Measurements from ENCODE around the gene SLC25A43. TPM values are rescaled to one million over a fixed set of nuclear protein-coding genes. Genes with fewer than 3 reads are reported as not detected.

Gene SLC25A43
- total and polyA plus RNA-seq, 2 of the 8 experiments (the other 6 are each of a cell fraction or from before 2014, with no cell fraction given), result 3.1 to 5.8 TPM

DNA sequence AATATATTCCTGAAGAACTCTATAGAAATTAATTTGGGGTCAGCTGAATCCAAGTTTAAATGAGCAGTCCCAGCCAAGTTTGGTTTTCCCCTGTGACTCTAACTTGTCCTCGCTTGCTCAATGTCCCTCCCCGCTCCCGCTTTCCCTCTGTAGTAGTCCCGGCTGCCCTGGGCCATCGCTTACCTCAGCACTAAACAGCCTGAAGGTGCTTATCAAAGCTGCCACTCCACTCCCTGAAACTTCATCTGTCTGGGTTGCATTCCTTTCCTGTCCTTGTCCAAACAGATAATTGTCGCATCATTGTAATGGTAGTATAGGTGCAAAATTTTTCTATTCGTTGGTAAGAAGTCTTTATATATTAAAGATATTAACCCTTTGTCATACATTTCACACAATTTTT lies 12.8 kb downstream of the SLC25A43 start:
- no peak overlapping the region for H3K14ac ChIP-seq (ENCODE audit: insufficient read length)
- H3K79me1 ChIP-seq (ENCODE audit: low read depth, low read length), result no peaks in the 10 kb centered on the region
- no peak overlapping the region for H3K9ac ChIP-seq (replicated peaks in 1 of 4; ENCODE audit: extremely low read depth in 1 of 4, low read depth in 3 of 4, low read length in 3 of 4)
- no peak overlapping the region for H3K27ac ChIP-seq (ENCODE audit: low read depth, low read length)
- H3K4me3 ChIP-seq (ENCODE audit: extremely low read depth in 1 of 4, insufficient read depth in 2 of 4, low read depth in 3 of 4, low read length in 4 of 4), result no peak overlapping the region
- H2BK20ac ChIP-seq (ENCODE audit: low read length), result no peak overlapping the region
- no peak for FAIRE-seq
- H4K5ac ChIP-seq (ENCODE audit: insufficient read length, low read depth, low read length), result no peak overlapping the region
- no peaks in the 10 kb centered on the region for H3K23me2 ChIP-seq (ENCODE audit: low read depth, low read length)
- no peak overlapping the region for H3K4ac ChIP-seq (replicated peaks; ENCODE audit: insufficient read length, low read depth, low read length)
- no peak overlapping the region for H4K8ac ChIP-seq (ENCODE audit: extremely low read depth, insufficient read depth, low read length)
- no peaks in the 10 kb centered on the region for H3K36me3 ChIP-seq (ENCODE audit: control insufficient read depth in 2 of 4, insufficient read depth in 4 of 4, low read length in 3 of 4)
- H3K4me1 ChIP-seq (replicated peaks in 1 of 4; ENCODE audit: control insufficient read depth in 3 of 4, insufficient read depth in 4 of 4, low read length in 3 of 4), result no peaks in the 10 kb centered on the region
- no peak overlapping the region for H2AK5ac ChIP-seq (ENCODE audit: low read depth, low read length)
- H2AFZ ChIP-seq (ENCODE audit: low read length), result no peak overlapping the region
- no peaks in the 10 kb centered on the region for H4K20me1 ChIP-seq (replicated peaks in 1 of 2; ENCODE audit: control insufficient read depth in 1 of 2, insufficient read depth in 2 of 2, low read length in 2 of 2)
- H3K27me3 ChIP-seq (replicated peaks in 1 of 4; ENCODE audit: control insufficient read depth in 3 of 4, extremely low read depth in 1 of 4, insufficient read depth in 3 of 4, low read length in 3 of 4), result no peaks in the 10 kb centered on the region
- H3K4me2 ChIP-seq (ENCODE audit: insufficient read depth in 1 of 2, low read depth in 2 of 2, low read length in 2 of 2), result no peak overlapping the region
- no peak overlapping the region for H2BK5ac ChIP-seq (ENCODE audit: low read depth, low read length)
- no peaks in the 10 kb centered on the region for H3K9me3 ChIP-seq (ENCODE audit: insufficient read depth in 2 of 2, low read depth in 1 of 2, low read length in 1 of 2)
- CTCF ChIA-PET (ENCODE audit: partially characterized antibody), result no interaction called here
- H2BK15ac ChIP-seq (ENCODE audit: low read length), result no peak overlapping the region
- no peak overlapping the region for H4K91ac ChIP-seq (replicated peaks; ENCODE audit: insufficient read length, low read length)
- H3K79me2 ChIP-seq (ENCODE audit: control insufficient read depth in 1 of 2, insufficient read depth in 2 of 2, low read length in 2 of 2), result no peaks in the 10 kb centered on the region
- no peak overlapping the region for H2BK12ac ChIP-seq (ENCODE audit: low read depth, low read length)
- H3K56ac ChIP-seq (replicated peaks; ENCODE audit: insufficient read length, low read depth, low read length), result no peak overlapping the region
- POLR2A ChIA-PET (ENCODE audit: partially characterized antibody), result no interaction called here
- H3K18ac ChIP-seq (ENCODE audit: extremely low read depth, low read length), result no peak overlapping the region
- H2BK120ac ChIP-seq (replicated peaks; ENCODE audit: low read depth, low read length), result no peak overlapping the region
- no peak for DNase-seq (ENCODE audit: low read depth in 1 of 2, low spot score in 2 of 2)
- WGBS, 2 experiments (ENCODE audit: extremely low coverage in 1 of 2, insufficient coverage in 1 of 2, insufficient read length in 1 of 2, insufficient replicate concordance in 2 of 2, low coverage in 1 of 2, low lambda C conversion rate in 2 of 2, missing lambda C conversion rate in 1 of 2), result 91% methylated on average over 7 of the region's 7 CpGs; no CpG with 5 or more reads in 1 of the 2 experiments
- H3K23ac ChIP-seq (ENCODE audit: insufficient read length), result no peak overlapping the region
- TF ChIP-seq POU5F1 (IDR thresholded peaks at IDR 0.05; ENCODE audit: low read depth, low read length) (no peak), CTBP2 (IDR thresholded peaks at IDR 0.05; ENCODE audit: borderline replicate concordance, insufficient read depth, insufficient read length, low read length) (no peak)
- TF ChIP-seq, protein P1, sequence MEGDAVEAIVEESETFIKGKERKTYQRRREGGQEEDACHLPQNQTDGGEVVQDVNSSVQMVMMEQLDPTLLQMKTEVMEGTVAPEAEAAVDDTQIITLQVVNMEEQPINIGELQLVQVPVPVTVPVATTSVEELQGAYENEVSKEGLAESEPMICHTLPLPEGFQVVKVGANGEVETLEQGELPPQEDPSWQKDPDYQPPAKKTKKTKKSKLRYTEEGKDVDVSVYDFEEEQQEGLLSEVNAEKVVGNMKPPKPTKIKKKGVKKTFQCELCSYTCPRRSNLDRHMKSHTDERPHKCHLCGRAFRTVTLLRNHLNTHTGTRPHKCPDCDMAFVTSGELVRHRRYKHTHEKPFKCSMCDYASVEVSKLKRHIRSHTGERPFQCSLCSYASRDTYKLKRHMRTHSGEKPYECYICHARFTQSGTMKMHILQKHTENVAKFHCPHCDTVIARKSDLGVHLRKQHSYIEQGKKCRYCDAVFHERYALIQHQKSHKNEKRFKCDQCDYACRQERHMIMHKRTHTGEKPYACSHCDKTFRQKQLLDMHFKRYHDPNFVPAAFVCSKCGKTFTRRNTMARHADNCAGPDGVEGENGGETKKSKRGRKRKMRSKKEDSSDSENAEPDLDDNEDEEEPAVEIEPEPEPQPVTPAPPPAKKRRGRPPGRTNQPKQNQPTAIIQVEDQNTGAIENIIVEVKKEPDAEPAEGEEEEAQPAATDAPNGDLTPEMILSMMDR (IDR thresholded peaks at IDR 0.05; ENCODE audit: control extremely low read depth in 1 of 3, insufficient read depth in 1 of 3, low read depth in 1 of 3, low read length in 3 of 3), result no peak
